HAP-1 (cell line): ENCODE data around the gene CHD6.

Experiments
- DNase-seq, 2 experiments: peaks; one replicate each; pipeline ENCODE4 v3.0.0-alpha.2; 2016 to 2020; ENCODE audit warnings: low spot score in 2 of 2
- H3K27me3 ChIP-seq: fragments of 250-450 bp; sonication (Bioruptor Pico); 2 replicates; pipeline ENCODE4 v1.5.1; 2020; ENCODE audit warnings: low read depth, mild to moderate bottlenecking, moderate library complexity
- H3K36me3 ChIP-seq: fragments of 250-450 bp; sonication (Bioruptor Pico); replicated peaks from 2 replicates; pipeline ENCODE4 v1.5.1; 2020; ENCODE audit warnings: mild to moderate bottlenecking
- H3K4me1 ChIP-seq: fragments of 250-450 bp; sonication (Bioruptor Pico); 2 replicates; pipeline ENCODE4 v1.5.1; 2020; ENCODE audit warnings: mild to moderate bottlenecking
- H3K4me3 ChIP-seq: fragments of 250-450 bp; sonication (Bioruptor Pico); 2 replicates; pipeline ENCODE4 v1.5.1; 2020; ENCODE audit warnings: mild to moderate bottlenecking, moderate library complexity
- H3K9me3 ChIP-seq: fragments of 250-450 bp; sonication (Bioruptor Pico); 2 replicates; pipeline ENCODE4 v1.5.1; 2020; ENCODE audit warnings: mild to moderate bottlenecking, moderate library complexity
- in situ Hi-C: fragments of 300-500 bp; cut with MboI; formaldehyde crosslinking; loops from 3 replicates; pipeline ENCODE4 v1.14.3; 2020; ENCODE audit warnings: low sequenced_read_pairs, inconsistent platforms, mixed read lengths

CHD6 gene

GRCh38 chr20:41352666-41353065 is 265.5 kb downstream of the CHD6 start:
- in situ Hi-C loops, result no loop called here
- no peaks in the 10 kb centered on the region for H3K27me3 ChIP-seq
- peaks cover 5% of the 10 kb centered on the region for H3K36me3 ChIP-seq
- no peak for DNase-seq
- H3K9me3 ChIP-seq, result no peaks in the 10 kb centered on the region
- no peaks in the 10 kb centered on the region for H3K4me1 ChIP-seq
- H3K4me3 ChIP-seq, result no peak overlapping the region

GRCh38 chr20:41352106-41352505 is 266.1 kb downstream of the CHD6 start:
- H3K4me3 ChIP-seq, result no peak overlapping the region
- no peaks in the 10 kb centered on the region for H3K4me1 ChIP-seq
- no peaks in the 10 kb centered on the region; the same call in 1 of the 2 replicates for H3K36me3 ChIP-seq
- in situ Hi-C loops, result no loop called here
- H3K9me3 ChIP-seq, result no peaks in the 10 kb centered on the region
- no peaks in the 10 kb centered on the region for H3K27me3 ChIP-seq
- DNase-seq, result no peak
